Neural progenitor cell (in vitro differentiated cells): ENCODE data around the gene GPX3. TPM values are rescaled to one million over a fixed set of nuclear protein-coding genes. Genes with fewer than 3 reads are reported as not detected.

Source experiments
- DNase-seq: peaks from one replicate; pipeline ENCODE4 v3.0.0-alpha.2; 2016; ENCODE audit warnings: low spot score
- H2AFZ ChIP-seq: fragments of 200-600 bp; sonication (generic); replicated peaks from 2 replicates; pipeline ENCODE4 v1.6.1; 2016; ENCODE audit warnings: antibody characterized with exemption
- H3F3A ChIP-seq: fragments of 200-600 bp; sonication (generic); 2 replicates; pipeline ENCODE4 v1.6.1; 2016; ENCODE audit warnings: antibody characterized with exemption, low read depth
- H3K27ac ChIP-seq: fragments of 200-600 bp; sonication (generic); 2 replicates; pipeline ENCODE4 v1.5.1; 2016; ENCODE audit warnings: mild to moderate bottlenecking
- H3K27me3 ChIP-seq: fragments of 200-600 bp; sonication (generic); 2 replicates; pipeline ENCODE4 v1.6.1; 2016; ENCODE audit warnings: mild to moderate bottlenecking, moderate library complexity
- H3K36me3 ChIP-seq: fragments of 200-600 bp; sonication (generic); 2 replicates; pipeline ENCODE4 v1.5.1; 2016
- H3K4me1 ChIP-seq: fragments of 200-600 bp; sonication (generic); 2 replicates; pipeline ENCODE4 v1.6.1; 2016; ENCODE audit warnings: mixed run types
- H3K4me2 ChIP-seq: fragments of 200-600 bp; sonication (generic); 2 replicates; pipeline ENCODE4 v1.6.1; 2016
- H3K4me3 ChIP-seq: fragments of 200-600 bp; sonication (generic); 2 replicates; pipeline ENCODE4 v1.5.1; 2016
- H3K79me2 ChIP-seq: fragments of 200-600 bp; sonication (generic); 2 replicates; pipeline ENCODE4 v1.6.1; 2016; ENCODE audit warnings: low read depth
- H3K9ac ChIP-seq: fragments of 200-600 bp; sonication (generic); 2 replicates; pipeline ENCODE4 v1.6.1; 2016
- H3K9me3 ChIP-seq: fragments of 200-600 bp; sonication (generic); 2 replicates; pipeline ENCODE4 v1.5.1; 2016; ENCODE audit warnings: low read depth
- H4K20me1 ChIP-seq: fragments of 200-600 bp; sonication (generic); 2 replicates; pipeline ENCODE4 v1.6.1; 2016; ENCODE audit warnings: low read depth
- H3K27ac Mint-ChIP-seq: 3 replicates; pipeline ENCODE4 v1.8.0; 2021; ENCODE audit warnings: mixed read lengths
- H3K27me3 Mint-ChIP-seq: 2 replicates; pipeline ENCODE4 v1.8.0; 2022; ENCODE audit warnings: low read depth, mild to moderate bottlenecking, inconsistent platforms, moderate library complexity, mixed read lengths; ENCODE audit not compliant: insufficient read depth
- H3K36me3 Mint-ChIP-seq: 3 replicates; pipeline ENCODE4 v1.8.0; 2021; ENCODE audit warnings: mixed read lengths
- H3K4me1 Mint-ChIP-seq: 3 replicates; pipeline ENCODE4 v1.8.0; 2021; ENCODE audit warnings: mixed read lengths
- H3K4me3 Mint-ChIP-seq: 3 replicates; pipeline ENCODE4 v1.8.0; 2021; ENCODE audit warnings: mild to moderate bottlenecking, moderate library complexity, mixed read lengths
- H3K9me3 Mint-ChIP-seq: 3 replicates; pipeline ENCODE4 v1.8.0; 2020; ENCODE audit warnings: mixed read lengths
- CTCF ChIP-seq: fragments of 200-600 bp; sonication (generic); IDR thresholded peaks from 2 replicates; pipeline ENCODE4 v1.5.1; 2017; ENCODE audit warnings: antibody characterized with exemption, mild to moderate bottlenecking
- EZH2 ChIP-seq: fragments of 200-600 bp; sonication (generic); IDR thresholded peaks from 2 replicates; pipeline ENCODE4 v1.6.1; 2017; ENCODE audit warnings: antibody characterized with exemption, mild to moderate bottlenecking, moderate library complexity
- EZH2phosphoT487 ChIP-seq: fragments of 200-600 bp; sonication (generic); IDR thresholded peaks from 2 replicates; pipeline ENCODE4 v1.6.1; 2017; ENCODE audit warnings: antibody characterized with exemption
- total RNA-seq: library from RNA; depleted of rRNA; stranded (reverse); fragments of >200 nt; gene quantifications from 2 replicates; pipeline ENCODE4 v1.2.3, GENCODE V29; 2015; ENCODE audit warnings: low replicate concordance

The GPX3 gene
- total RNA-seq, 1 donor from 2014 or later, result 17.9 TPM

- no peaks in the 10 kb centered on the region for H3K27me3 ChIP-seq
- Mint-ChIP-seq H3K27ac (no peak overlapping the region), H3K9me3 (no peaks in the 10 kb centered on the region), H3K27me3 (no peaks in the 10 kb centered on the region), H3K4me1 (no peaks in the 10 kb centered on the region), H3K4me3 (no peak overlapping the region), H3K36me3 (peaks cover 26% of the 10 kb centered on the region)
- DNase-seq, result no peak
- no peaks in the 10 kb centered on the region for H3F3A ChIP-seq
- no peaks in the 10 kb centered on the region for H3K36me3 ChIP-seq
- no peak overlapping the region for H3K27ac ChIP-seq
- H3K4me1 ChIP-seq, result no peaks in the 10 kb centered on the region
- H3K4me2 ChIP-seq, result no peak overlapping the region
- no peak overlapping the region for H3K4me3 ChIP-seq
- TF ChIP-seq EZH2 (no peak), CTCF (no peak), EZH2phosphoT487 (no peak)
- H3K9ac ChIP-seq, result no peak overlapping the region
- H3K79me2 ChIP-seq, result no peaks in the 10 kb centered on the region
- no peak overlapping the region for H2AFZ ChIP-seq
- H4K20me1 ChIP-seq, result no peaks in the 10 kb centered on the region
- H3K9me3 ChIP-seq, result no peaks in the 10 kb centered on the region
Measured at GRCh38 chr5:151036556-151036955, 16.2 kb downstream of the GPX3 start.

GRCh38 chr5:151037561-151038411 lies 17.4 kb downstream of the GPX3 start:
- no peaks in the 10 kb centered on the region for H3K27me3 ChIP-seq
- H3F3A ChIP-seq, result no peaks in the 10 kb centered on the region
- H3K27ac ChIP-seq, result no peak overlapping the region
- H3K4me1 ChIP-seq, result no peaks in the 10 kb centered on the region
- TF ChIP-seq CTCF (no peak), EZH2 (no peak), EZH2phosphoT487 (no peak)
- Mint-ChIP-seq H3K4me1 (no peaks in the 10 kb centered on the region), H3K27me3 (no peaks in the 10 kb centered on the region), H3K36me3 (peaks cover 26% of the 10 kb centered on the region), H3K9me3 (no peaks in the 10 kb centered on the region), H3K4me3 (no peak overlapping the region), H3K27ac (no peak overlapping the region)
- H3K9ac ChIP-seq, result no peak overlapping the region
- no peak overlapping the region for H3K4me2 ChIP-seq
- no peaks in the 10 kb centered on the region for H4K20me1 ChIP-seq
- no peak overlapping the region for H2AFZ ChIP-seq
- no peaks in the 10 kb centered on the region for H3K79me2 ChIP-seq
- H3K4me3 ChIP-seq, result no peak overlapping the region
- no peaks in the 10 kb centered on the region for H3K9me3 ChIP-seq
- no peak for DNase-seq
- H3K36me3 ChIP-seq, result no peaks in the 10 kb centered on the region

- Mint-ChIP-seq H3K4me1 (no peaks in the 10 kb centered on the region), H3K4me3 (no peak overlapping the region), H3K9me3 (no peaks in the 10 kb centered on the region), H3K27me3 (no peaks in the 10 kb centered on the region), H3K36me3 (peaks cover 31% of the 10 kb centered on the region), H3K27ac (no peak overlapping the region)
- no peak overlapping the region for H3K27ac ChIP-seq
- H3K27me3 ChIP-seq, result no peaks in the 10 kb centered on the region
- H4K20me1 ChIP-seq, result no peaks in the 10 kb centered on the region
- H3K4me2 ChIP-seq, result no peak overlapping the region
- no peaks in the 10 kb centered on the region for H3F3A ChIP-seq
- H3K4me1 ChIP-seq, result no peaks in the 10 kb centered on the region
- H3K79me2 ChIP-seq, result no peaks in the 10 kb centered on the region
- no peak overlapping the region for H2AFZ ChIP-seq
- TF ChIP-seq EZH2phosphoT487, result no peak
- TF ChIP-seq CTCF, result no peak
- TF ChIP-seq EZH2, result no peak
- no peaks in the 10 kb centered on the region for H3K36me3 ChIP-seq
- no peak overlapping the region for H3K4me3 ChIP-seq
- no peak overlapping the region for H3K9ac ChIP-seq
- no peak for DNase-seq
- H3K9me3 ChIP-seq, result no peaks in the 10 kb centered on the region
Measured at GRCh38 chr5:151038412-151038745, 18.0 kb downstream of the GPX3 start.
